Neural crest cell (in vitro differentiated cells): Measurements from ENCODE around the gene EGLN1. TPM values are rescaled to one million over a fixed set of nuclear protein-coding genes. Genes with fewer than 3 reads are reported as not detected.

Experiments used
- DNase-seq: peaks from one replicate; pipeline ENCODE4 v3.0.0; 2021; ENCODE audit warnings: low read depth, mixed read lengths, low spot score
- H3K27ac Mint-ChIP-seq: one replicate; pipeline ENCODE4 v1.8.0; 2021; ENCODE audit warnings: mild to moderate bottlenecking, mixed read lengths; ENCODE audit not compliant: unreplicated experiment
- H3K27me3 Mint-ChIP-seq: 2 replicates; pipeline ENCODE4 v1.8.0; 2021; ENCODE audit warnings: low read depth, mild to moderate bottlenecking, mixed read lengths
- H3K36me3 Mint-ChIP-seq: 2 replicates; pipeline ENCODE4 v1.8.0; 2021; ENCODE audit warnings: low read depth, mild to moderate bottlenecking, mixed read lengths
- H3K4me1 Mint-ChIP-seq: 2 replicates; pipeline ENCODE4 v1.8.0; 2021; ENCODE audit warnings: mixed read lengths
- H3K4me3 Mint-ChIP-seq: one replicate; pipeline ENCODE4 v1.8.0; 2021; ENCODE audit warnings: mild to moderate bottlenecking, mixed read lengths
- H3K9me3 Mint-ChIP-seq: 2 replicates; pipeline ENCODE4 v1.8.0; 2021; ENCODE audit warnings: mixed read lengths
- total RNA-seq: library from RNA; stranded (reverse); gene quantifications from 2 replicates; pipeline ENCODE4 v1.2.1, GENCODE V29; 2021
- TF ChIP-seq, protein P1 (sequence below): fragments of 200-600 bp; sonication (generic); conservative IDR thresholded peaks from 2 replicates; pipeline ENCODE4 v1.5.0; 2021; ENCODE audit warnings: antibody characterized with exemption, mild to moderate bottlenecking

Gene EGLN1
- total RNA-seq, 1 donor from 2014 or later: 21.6 TPM

DNA sequence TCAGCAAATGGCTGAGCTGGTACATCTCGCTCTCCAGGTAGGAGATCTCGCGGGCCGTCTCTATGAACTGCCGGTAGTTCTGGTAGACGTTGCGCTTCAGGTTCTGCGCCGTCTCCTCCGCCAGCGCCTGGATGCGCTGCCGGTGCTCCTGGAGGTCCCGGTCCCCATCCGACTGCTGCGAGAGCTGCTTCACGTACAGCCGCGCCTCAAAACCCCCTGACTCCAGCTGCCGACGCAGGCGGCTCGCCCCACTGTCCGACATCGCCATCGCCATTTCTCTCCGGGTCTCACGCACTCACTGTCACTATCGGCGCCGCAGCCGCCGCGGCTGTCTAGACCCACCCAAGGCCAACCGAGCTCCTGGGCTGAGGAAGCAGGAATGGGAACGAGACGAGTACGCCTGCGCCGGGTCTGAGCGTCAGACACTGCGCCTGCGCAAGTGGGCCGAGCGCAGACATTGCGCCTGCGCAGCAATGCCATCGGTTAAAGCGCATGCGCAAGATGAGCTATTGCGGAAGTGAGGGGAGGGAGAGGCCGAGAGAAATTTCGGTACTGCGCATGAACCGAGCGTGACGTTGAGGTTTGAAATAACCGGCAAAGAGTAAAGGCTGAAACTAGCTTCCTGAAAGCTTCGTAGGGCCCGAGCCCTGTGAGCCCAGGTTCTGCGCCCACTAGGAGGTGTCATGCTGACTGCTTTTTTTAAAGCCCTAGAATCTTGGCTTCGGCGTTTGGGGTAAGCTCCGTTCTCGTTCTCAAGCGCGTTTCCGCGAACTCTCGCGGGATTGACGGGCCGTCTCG is 84.4 kb downstream of the EGLN1 start, which contains the start of gene EXOC8:
Gene EXOC8, minus strand, starts transcription at position 381 of the 798 bp plus-strand sequence. Its CDS starts 107 bp downstream, at position 274.
- peak; percentile 99 for DNase-seq
- peaks cover 6% of the 10 kb centered on the region for H3K36me3 Mint-ChIP-seq
- H3K9me3 Mint-ChIP-seq: no peaks in the 10 kb centered on the region
- peaks cover 60% of the 10 kb centered on the region for H3K4me1 Mint-ChIP-seq
- H3K27ac Mint-ChIP-seq: peak within 1 kb of the TSS; percentile 98
- H3K27me3 Mint-ChIP-seq: peaks cover 2% of the 10 kb centered on the region
- TF ChIP-seq, protein P1, sequence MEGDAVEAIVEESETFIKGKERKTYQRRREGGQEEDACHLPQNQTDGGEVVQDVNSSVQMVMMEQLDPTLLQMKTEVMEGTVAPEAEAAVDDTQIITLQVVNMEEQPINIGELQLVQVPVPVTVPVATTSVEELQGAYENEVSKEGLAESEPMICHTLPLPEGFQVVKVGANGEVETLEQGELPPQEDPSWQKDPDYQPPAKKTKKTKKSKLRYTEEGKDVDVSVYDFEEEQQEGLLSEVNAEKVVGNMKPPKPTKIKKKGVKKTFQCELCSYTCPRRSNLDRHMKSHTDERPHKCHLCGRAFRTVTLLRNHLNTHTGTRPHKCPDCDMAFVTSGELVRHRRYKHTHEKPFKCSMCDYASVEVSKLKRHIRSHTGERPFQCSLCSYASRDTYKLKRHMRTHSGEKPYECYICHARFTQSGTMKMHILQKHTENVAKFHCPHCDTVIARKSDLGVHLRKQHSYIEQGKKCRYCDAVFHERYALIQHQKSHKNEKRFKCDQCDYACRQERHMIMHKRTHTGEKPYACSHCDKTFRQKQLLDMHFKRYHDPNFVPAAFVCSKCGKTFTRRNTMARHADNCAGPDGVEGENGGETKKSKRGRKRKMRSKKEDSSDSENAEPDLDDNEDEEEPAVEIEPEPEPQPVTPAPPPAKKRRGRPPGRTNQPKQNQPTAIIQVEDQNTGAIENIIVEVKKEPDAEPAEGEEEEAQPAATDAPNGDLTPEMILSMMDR: no peak
- H3K4me3 Mint-ChIP-seq: peak within 1 kb of the TSS; percentile 96

DNA sequence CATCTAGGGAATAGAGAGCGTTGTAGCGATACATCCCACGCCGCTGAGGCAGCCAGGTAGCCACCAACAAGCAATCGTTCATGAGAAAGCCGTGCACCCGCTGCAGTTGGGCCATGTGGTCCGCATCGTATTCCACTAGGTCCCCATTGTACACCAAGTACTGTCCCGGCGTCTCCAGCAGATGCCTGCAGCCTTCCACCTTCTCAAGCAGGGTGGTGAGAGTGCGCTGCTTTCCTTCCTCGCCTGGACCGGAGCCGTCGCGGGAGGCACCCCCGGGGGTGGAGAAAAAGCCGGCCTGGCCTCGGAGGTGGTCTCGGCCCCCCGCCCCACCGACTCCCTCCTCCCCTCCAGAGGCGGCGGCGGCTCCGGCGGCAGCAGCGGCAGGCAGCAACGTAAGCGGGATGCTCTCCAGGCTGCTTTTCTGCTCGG is 85.0 kb downstream of the EGLN1 start:
- Mint-ChIP-seq H3K4me1 (peaks cover 60% of the 10 kb centered on the region), H3K4me3 (peak overlapping the region; percentile 96), H3K36me3 (peaks cover 5% of the 10 kb centered on the region), H3K27me3 (peaks cover 2% of the 10 kb centered on the region), H3K27ac (peak overlapping the region; percentile 98), H3K9me3 (no peaks in the 10 kb centered on the region)
- no peak for DNase-seq
- TF ChIP-seq, protein P1: no peak

DNA sequence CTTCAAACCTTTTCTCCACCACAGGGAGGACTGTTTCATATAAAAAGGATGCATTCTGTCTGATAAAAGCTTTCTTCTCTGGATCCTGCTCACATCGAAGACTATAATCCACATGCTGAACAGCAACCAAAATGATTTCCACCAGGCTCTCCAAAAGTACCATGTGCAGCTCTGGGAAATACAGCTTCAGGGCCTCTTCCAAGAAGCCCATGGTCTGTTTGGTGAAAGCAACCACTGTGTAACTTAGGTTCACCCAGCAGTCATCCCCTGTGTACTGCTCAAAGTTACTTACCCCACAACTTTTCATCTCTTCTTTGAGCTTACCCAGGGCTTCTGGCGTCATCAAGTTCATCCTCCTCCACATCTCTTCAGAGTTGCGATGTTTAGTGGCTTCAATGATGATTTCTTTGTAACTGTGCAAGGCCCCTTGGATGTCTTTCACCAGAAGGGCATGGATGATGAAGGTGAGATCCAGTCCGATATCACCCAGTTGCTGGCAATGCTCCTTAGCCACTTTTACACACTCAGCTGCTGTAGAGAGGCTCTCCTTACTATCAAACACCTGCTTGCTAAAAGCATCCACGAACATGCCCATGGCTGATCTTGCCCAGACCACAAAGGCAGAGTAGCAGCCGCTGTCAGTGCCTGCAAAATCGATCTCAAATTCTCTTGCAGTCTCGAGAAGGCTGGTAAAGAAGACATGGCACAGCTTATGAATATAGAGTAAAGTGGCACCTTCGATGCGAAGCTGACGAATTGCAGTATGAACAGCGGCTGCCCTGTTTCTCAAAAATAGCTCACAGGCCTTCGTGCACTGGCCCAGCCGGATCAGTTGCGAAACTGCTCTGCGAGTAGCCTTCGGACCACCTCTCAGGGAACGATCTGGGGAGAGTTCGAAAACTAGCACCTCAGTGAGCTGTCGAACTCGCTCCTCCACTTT is 86.2 kb downstream of the EGLN1 start:
- no peak for DNase-seq
- peaks cover 60% of the 10 kb centered on the region for H3K4me1 Mint-ChIP-seq
- peak overlapping the region; percentile 96 for H3K4me3 Mint-ChIP-seq
- TF ChIP-seq, protein P1: no peak
- H3K27me3 Mint-ChIP-seq: peaks cover 2% of the 10 kb centered on the region
- H3K36me3 Mint-ChIP-seq: peaks cover 2% of the 10 kb centered on the region
- H3K9me3 Mint-ChIP-seq: no peaks in the 10 kb centered on the region
- H3K27ac Mint-ChIP-seq: no peak overlapping the region

DNA sequence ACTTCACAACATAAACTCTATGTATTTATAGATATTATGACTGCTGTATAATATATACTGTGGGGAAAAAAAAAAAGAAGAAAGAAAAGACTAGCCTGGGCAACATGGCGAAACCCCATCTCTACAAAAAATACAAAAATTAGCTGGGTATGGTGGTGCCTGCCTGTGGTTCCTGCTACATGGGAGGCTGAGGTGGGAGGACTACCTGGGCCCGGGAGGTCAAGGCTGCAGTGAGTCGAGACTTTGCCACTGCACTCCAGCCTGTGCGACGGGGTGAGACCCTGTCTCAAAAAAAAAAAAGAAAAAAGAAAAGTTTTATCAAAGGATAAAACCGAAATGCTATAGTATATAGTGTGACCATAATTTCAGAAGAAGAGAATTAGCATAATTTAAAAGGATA is 87.1 kb downstream of the EGLN1 start:
- Mint-ChIP-seq H3K27me3 (peaks cover 2% of the 10 kb centered on the region), H3K36me3 (peaks cover 2% of the 10 kb centered on the region), H3K27ac (no peak overlapping the region), H3K4me1 (peaks cover 60% of the 10 kb centered on the region), H3K4me3 (peak overlapping the region; percentile 64), H3K9me3 (no peaks in the 10 kb centered on the region)
- no peak for DNase-seq
- TF ChIP-seq, protein P1: no peak

DNA sequence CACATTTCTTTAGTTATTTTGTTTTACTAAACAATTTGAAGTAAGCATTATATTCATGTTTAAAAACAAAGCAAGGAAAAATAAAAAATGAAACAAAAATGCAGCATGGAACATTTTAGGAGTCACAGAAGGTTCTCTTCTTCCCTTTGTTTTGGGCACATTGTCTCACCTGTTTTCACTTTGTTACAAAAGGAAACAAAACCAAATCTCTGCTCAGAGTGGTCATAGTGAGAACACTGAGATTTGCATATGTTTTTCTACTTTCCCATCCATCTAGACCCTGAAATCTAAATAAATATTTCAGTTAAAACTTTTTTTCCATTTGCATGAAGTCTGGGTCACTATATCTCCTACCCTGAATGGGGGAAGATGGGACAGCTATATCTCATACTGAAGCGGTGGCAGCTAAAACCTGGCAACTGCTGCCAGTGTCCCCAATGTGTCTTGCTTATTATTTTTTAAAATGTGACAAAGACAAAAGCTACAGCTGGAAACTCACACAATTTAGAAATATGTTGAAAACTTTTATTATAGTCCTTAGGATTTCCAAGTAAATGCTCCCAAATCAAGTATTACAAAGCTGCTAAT is 87.9 kb downstream of the EGLN1 start:
- peaks cover 2% of the 10 kb centered on the region for H3K27me3 Mint-ChIP-seq
- DNase-seq: no peak
- H3K4me3 Mint-ChIP-seq: peak overlapping the region; percentile 64
- no peaks in the 10 kb centered on the region for H3K9me3 Mint-ChIP-seq
- no peak overlapping the region for H3K27ac Mint-ChIP-seq
- TF ChIP-seq, protein P1: no peak
- no peaks in the 10 kb centered on the region for H3K36me3 Mint-ChIP-seq
- H3K4me1 Mint-ChIP-seq: peaks cover 53% of the 10 kb centered on the region
